ENCODE measurements around the gene C1orf53.
"Not testable (repeated sequence)": the region's sequence is repeated elsewhere in the genome, so short reads cannot be mapped to it uniquely, and the experiment has no call there.

DNA sequence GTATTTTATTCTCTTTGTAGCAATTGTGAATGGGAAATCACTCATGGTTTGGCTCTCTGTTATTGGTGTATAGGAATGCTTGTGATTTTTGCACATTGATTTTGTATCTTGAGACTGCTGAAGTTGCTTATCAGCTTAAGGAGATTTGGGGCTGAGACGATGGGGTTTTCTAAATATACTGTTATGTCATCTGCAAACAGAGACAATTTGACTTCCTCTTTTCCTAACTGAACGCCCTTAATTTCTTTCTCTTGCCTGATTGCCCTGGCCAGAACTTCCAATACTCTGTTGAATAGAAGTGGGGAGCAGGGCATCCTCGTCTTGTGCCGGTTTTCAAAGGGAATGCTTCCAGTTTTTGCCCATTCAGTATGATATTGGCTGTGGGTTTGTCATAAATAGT lies 22.0 kb upstream of the C1orf53 start:
- TF ChIP-seq, protein P1, sequence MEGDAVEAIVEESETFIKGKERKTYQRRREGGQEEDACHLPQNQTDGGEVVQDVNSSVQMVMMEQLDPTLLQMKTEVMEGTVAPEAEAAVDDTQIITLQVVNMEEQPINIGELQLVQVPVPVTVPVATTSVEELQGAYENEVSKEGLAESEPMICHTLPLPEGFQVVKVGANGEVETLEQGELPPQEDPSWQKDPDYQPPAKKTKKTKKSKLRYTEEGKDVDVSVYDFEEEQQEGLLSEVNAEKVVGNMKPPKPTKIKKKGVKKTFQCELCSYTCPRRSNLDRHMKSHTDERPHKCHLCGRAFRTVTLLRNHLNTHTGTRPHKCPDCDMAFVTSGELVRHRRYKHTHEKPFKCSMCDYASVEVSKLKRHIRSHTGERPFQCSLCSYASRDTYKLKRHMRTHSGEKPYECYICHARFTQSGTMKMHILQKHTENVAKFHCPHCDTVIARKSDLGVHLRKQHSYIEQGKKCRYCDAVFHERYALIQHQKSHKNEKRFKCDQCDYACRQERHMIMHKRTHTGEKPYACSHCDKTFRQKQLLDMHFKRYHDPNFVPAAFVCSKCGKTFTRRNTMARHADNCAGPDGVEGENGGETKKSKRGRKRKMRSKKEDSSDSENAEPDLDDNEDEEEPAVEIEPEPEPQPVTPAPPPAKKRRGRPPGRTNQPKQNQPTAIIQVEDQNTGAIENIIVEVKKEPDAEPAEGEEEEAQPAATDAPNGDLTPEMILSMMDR (conservative IDR thresholded peaks at IDR 0.05; ENCODE audit: low read depth, low read length) = not testable (repeated sequence)
- not testable (repeated sequence) for TF ChIP-seq EZH2 (IDR thresholded peaks at IDR 0.05; ENCODE audit: borderline replicate concordance, low read depth, low read length, poor library complexity, severe bottlenecking)
